NB4 (cell line): ENCODE measurements around the gene TBC1D12.

Source experiments
- DNase-seq: peaks from one replicate; pipeline ENCODE4 v3.0.0; 2010; ENCODE audit warnings: low read depth
- H3K4me3 ChIP-seq: one replicate; pipeline ENCODE4 v1.5.1; 2011; ENCODE audit warnings: mild to moderate bottlenecking, low read depth, low read length, moderate library complexity
- MYC ChIP-seq: IDR thresholded peaks from 2 replicates; pipeline ENCODE4 v1.6.1; 2011; ENCODE audit warnings: low read depth, low read length
- POLR2A ChIP-seq: IDR thresholded peaks from 2 replicates; pipeline ENCODE4 v1.6.1; 2011; ENCODE audit warnings: mild to moderate bottlenecking; ENCODE audit not compliant: insufficient read length; ENCODE audit errors: extremely low read depth
- TF ChIP-seq, protein P1 (sequence below): IDR thresholded peaks from one replicate; pipeline ENCODE4 v1.5.1; 2012; ENCODE audit warnings: low read depth, low read length
- TF ChIP-seq, protein P2 (sequence below): IDR thresholded peaks from 2 replicates; pipeline ENCODE4 v1.6.1; 2011; ENCODE audit warnings: low read depth, low read length

The TBC1D12 gene

DNA sequence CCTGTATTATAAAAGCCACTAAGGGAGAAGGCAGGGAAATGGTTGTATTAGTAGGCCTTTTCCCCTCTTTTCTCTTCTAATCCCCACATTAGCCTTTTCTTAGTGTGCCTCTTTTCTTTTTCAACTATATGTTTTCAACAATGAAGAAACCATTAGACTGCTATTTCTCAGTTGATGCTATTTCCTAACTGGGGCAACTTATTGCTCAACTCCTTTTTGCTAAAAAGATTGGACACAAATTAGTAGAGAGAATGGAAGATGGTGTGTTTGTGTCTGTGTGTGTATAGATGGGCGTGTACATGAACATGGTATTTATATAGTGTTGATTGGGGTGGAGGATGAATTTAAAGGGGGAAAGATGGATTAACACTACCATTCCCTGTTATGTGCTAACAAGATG, 28.4 kb downstream of the TBC1D12 start:
- no peak overlapping the region for H3K4me3 ChIP-seq
- TF ChIP-seq POLR2A (no peak), MYC (no peak)
- TF ChIP-seq, protein P1, sequence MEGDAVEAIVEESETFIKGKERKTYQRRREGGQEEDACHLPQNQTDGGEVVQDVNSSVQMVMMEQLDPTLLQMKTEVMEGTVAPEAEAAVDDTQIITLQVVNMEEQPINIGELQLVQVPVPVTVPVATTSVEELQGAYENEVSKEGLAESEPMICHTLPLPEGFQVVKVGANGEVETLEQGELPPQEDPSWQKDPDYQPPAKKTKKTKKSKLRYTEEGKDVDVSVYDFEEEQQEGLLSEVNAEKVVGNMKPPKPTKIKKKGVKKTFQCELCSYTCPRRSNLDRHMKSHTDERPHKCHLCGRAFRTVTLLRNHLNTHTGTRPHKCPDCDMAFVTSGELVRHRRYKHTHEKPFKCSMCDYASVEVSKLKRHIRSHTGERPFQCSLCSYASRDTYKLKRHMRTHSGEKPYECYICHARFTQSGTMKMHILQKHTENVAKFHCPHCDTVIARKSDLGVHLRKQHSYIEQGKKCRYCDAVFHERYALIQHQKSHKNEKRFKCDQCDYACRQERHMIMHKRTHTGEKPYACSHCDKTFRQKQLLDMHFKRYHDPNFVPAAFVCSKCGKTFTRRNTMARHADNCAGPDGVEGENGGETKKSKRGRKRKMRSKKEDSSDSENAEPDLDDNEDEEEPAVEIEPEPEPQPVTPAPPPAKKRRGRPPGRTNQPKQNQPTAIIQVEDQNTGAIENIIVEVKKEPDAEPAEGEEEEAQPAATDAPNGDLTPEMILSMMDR, result no peak
- TF ChIP-seq, protein P2, sequence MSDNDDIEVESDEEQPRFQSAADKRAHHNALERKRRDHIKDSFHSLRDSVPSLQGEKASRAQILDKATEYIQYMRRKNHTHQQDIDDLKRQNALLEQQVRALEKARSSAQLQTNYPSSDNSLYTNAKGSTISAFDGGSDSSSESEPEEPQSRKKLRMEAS, result no peak
- DNase-seq, result no peak

DNA sequence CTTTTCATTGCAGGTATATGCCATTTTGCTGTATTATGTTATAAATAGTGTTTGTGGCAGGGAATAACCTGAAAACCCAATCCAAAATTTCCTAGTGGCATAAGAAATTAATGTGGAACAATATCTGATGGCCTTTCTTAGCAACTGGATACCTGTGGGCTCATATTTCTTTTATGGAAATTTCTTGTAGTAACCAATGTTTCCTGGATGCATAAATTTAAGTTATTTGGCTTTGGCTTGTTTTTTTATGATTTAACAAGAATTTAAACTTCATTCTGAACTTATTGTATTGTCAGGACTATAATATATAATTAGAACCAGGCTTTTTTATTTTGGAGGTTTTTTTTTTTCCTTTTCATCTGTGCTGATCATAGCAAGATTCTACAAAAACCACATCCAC, 30.1 kb downstream of the TBC1D12 start:
- TF ChIP-seq, protein P2, result no peak
- TF ChIP-seq, protein P1, result no peak
- TF ChIP-seq MYC (no peak), POLR2A (no peak)
- no peak for DNase-seq
- no peak overlapping the region for H3K4me3 ChIP-seq

DNA sequence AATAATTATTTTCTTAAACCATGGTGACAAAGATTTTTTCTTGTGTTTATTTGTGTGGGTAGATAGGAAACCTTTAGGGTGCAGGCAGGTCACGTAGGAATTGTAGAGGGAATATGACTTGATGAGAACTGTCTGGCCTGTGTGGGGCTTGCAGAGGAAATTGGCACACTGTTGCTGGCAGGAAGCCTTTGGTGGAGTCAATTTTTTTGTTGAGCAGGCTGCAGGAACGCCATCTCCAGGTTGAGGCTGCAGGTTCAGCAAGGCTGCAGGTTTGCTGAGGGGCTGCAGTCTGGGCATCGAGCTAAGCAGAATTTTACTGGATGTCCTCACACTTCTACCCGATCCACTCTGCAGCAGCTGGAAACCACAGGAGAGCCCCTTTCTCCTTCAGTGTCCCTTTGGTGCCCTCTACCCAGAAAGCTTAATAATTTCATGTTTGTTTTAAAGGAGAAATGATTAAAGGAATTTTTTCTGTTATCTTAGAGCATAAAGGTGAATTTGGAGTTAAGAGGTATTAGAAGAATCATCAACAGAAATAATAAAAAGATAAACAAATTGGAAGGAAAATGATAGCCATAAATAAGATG, 37.0 kb downstream of the TBC1D12 start:
- no peak for DNase-seq
- H3K4me3 ChIP-seq, result no peak overlapping the region
- TF ChIP-seq, protein P2, result no peak
- TF ChIP-seq POLR2A (no peak), MYC (no peak)
- TF ChIP-seq, protein P1, result no peak

DNA sequence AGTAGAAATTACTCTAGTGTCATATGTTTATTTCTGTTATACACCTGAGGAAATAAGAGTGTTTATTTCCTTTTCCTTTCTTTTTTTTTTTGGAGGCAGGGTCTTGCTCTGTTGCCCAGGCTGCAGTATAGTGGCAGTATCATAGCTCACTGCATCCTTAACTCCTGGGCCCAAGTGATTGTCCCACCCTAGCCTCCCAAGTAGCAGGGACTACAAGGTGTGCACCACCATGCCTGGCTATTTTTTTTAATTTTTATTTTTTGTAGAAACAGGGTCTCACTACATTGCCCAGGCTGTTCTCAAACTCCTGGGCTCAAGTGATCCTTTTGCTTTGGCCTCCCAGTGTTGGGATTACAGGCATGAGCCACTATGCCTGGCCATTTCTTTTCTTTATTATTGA, 37.8 kb downstream of the TBC1D12 start:
- H3K4me3 ChIP-seq, result no peak overlapping the region
- no peak for DNase-seq
- no peak for TF ChIP-seq MYC
- TF ChIP-seq, protein P1, result no peak
- TF ChIP-seq, protein P2, result no peak
- no peak for TF ChIP-seq POLR2A

DNA sequence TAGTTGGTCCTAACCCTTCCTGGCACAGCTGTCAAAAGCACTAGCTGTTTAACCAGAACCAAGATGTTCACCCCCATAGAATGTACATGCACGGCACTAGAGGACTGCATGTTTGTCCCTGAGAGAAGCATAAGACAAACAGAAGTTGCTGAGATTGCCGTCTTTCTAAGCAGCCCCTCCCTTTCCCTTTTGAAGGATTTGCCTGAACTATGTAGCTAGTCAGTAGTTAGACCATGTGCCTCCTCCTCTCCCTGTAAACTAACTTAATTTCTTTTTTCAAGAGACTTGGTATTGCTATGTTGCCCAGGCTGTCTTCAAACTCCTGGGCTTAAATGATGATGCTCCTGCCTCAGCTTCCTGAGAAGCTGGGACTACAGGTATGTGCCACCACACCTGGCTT, 40.7 kb downstream of the TBC1D12 start:
- no peak for DNase-seq
- no peak overlapping the region for H3K4me3 ChIP-seq
- TF ChIP-seq, protein P1, result no peak
- TF ChIP-seq, protein P2, result no peak
- TF ChIP-seq MYC (no peak), POLR2A (no peak)

DNA sequence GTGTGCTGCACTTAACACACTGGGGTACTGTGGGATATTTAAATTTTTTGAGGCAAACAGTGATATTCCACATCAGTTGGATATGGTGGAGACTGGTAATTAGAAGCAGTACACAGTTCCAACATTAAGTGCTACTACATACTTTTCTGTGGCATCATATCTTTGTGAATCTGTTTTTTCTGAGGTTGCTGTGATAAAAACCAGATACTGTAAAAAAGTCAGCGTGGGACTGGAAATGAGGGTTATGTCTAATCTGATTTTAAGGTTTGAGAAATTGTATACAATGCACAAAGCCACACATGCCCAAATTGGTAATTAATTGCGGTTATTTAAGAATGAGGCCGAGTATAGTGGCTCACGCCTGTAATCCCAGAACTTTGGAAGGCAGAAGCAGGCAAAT, 41.2 kb downstream of the TBC1D12 start:
- no peak overlapping the region for H3K4me3 ChIP-seq
- TF ChIP-seq, protein P2, result no peak
- TF ChIP-seq POLR2A (no peak), MYC (no peak)
- TF ChIP-seq, protein P1, result no peak
- no peak for DNase-seq
